ENCODE data around the gene ZNF444.
"Not testable (repeated sequence)": the region's sequence is repeated elsewhere in the genome, so short reads cannot be mapped to it uniquely, and the experiment has no call there.

The ZNF444 gene

DNA sequence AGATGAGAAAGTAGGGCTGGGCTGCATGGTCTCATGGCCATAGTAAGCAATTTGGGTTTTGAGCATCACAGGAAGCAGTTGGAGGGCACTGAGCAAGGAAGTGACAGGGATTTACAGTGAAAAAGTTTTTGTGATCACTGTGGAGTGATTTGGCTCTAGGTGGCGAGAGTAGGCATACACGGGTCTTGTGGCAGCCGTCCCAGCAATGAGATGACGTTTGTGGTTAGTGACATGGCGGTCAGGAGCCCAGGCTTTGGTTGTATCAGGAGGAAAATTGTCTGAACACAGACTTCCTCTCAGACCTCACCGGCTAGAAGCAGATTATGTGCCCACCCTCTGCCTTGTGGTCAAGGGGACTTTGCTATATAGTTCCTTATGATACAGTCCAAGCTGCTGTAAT, 3.3 kb downstream of the ZNF444 start:
- H3K4me3 ChIP-seq (ENCODE audit: low read depth, low read length) = no peak overlapping the region
- in situ Hi-C loops (cut with HindIII; ENCODE audit: low sequenced_read_pairs) = no loop called here
- no peak for TF ChIP-seq CTCF (IDR thresholded peaks at IDR 0.05; ENCODE audit: low read depth, low read length, missing control alignments)
- DNase-seq (ENCODE audit: low read depth) = no peak

- no peak for DNase-seq (ENCODE audit: low read depth)
- H3K4me3 ChIP-seq (ENCODE audit: low read depth, low read length) = no peak overlapping the region
- no peak for TF ChIP-seq CTCF (IDR thresholded peaks at IDR 0.05; ENCODE audit: low read depth, low read length, missing control alignments)
- in situ Hi-C loops (cut with HindIII; ENCODE audit: low sequenced_read_pairs) = no loop called here
Observed at GRCh38 chr19:56144831-56145230, 3.7 kb downstream of the ZNF444 start.

DNA sequence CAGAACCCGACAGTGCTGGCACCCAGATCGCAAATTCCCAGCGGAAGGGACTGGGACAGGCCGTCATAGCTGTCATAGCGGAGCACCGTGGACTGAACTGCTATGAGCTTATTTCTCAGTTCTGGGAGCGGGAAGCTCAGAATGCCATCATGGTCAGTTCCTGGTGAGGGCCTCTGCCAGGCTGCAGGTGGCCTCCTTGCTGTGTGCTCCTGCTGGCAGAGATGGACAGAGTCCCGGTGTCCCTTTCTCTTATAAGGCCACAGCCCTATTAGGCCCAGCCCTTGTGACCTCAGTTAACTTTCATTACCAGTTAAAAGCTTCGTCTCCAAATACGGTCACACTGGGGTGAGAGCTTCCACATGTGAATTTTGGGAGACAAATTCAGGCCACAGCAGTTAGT, 4.6 kb downstream of the ZNF444 start:
- DNase-seq (ENCODE audit: low read depth) = no peak
- no peak for TF ChIP-seq CTCF (IDR thresholded peaks at IDR 0.05; ENCODE audit: low read depth, low read length, missing control alignments)
- no peak overlapping the region for H3K4me3 ChIP-seq (ENCODE audit: low read depth, low read length)
- in situ Hi-C loops (cut with HindIII; ENCODE audit: low sequenced_read_pairs) = no loop called here

DNA sequence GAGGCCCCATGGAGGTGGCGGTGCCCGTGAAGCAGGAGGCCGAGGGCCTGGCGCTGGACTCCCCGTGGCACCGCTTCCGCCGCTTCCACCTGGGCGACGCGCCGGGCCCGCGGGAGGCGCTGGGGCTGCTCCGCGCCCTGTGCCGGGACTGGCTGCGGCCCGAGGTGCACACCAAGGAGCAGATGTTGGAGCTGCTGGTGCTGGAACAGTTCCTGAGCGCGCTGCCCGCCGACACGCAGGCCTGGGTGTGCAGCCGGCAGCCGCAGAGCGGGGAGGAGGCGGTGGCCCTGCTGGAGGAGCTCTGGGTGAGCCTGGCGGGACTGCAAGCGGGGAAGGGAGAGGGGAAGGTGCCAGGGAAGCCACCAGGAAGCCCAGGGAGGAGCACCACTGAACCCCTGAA, 5.8 kb downstream of the ZNF444 start:
- no peak overlapping the region for H3K4me3 ChIP-seq (ENCODE audit: low read depth, low read length)
- DNase-seq (ENCODE audit: low read depth) = no peak
- TF ChIP-seq CTCF (IDR thresholded peaks at IDR 0.05; ENCODE audit: low read depth, low read length, missing control alignments) = no peak
- in situ Hi-C loops (cut with HindIII; ENCODE audit: low sequenced_read_pairs) = no loop called here

DNA sequence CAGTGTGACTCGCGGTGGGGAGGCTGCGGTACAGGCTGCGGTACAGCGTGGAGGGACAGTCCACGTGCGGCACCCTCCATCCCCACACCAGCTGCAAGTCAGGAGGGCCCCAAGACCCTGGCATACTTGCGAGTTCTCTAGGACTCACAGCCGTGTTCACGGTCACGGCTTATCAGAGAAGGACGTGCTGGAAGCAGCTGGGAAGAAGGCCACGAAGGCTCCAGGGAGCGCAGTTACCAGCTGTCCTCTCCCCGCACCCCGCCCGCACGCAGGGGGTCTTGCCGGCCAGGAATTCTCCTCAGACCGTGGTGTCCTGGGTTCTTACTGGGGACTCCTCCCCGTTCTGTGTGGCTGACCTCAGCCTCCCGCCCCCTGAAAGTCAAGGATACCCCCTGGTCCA, 6.2 kb downstream of the ZNF444 start:
- no peak for DNase-seq (ENCODE audit: low read depth)
- TF ChIP-seq CTCF (IDR thresholded peaks at IDR 0.05; ENCODE audit: low read depth, low read length, missing control alignments) = no peak
- H3K4me3 ChIP-seq (ENCODE audit: low read depth, low read length) = no peak overlapping the region
- in situ Hi-C loops (cut with HindIII; ENCODE audit: low sequenced_read_pairs) = no loop called here

GRCh38 chr19:56148096-56148495, 7.0 kb downstream of the ZNF444 start:
- no peak for TF ChIP-seq CTCF (IDR thresholded peaks at IDR 0.05; ENCODE audit: low read depth, low read length, missing control alignments)
- in situ Hi-C loops (cut with HindIII; ENCODE audit: low sequenced_read_pairs) = no loop called here
- no peak for DNase-seq (ENCODE audit: low read depth)
- H3K4me3 ChIP-seq (ENCODE audit: low read depth, low read length) = no peak overlapping the region

DNA sequence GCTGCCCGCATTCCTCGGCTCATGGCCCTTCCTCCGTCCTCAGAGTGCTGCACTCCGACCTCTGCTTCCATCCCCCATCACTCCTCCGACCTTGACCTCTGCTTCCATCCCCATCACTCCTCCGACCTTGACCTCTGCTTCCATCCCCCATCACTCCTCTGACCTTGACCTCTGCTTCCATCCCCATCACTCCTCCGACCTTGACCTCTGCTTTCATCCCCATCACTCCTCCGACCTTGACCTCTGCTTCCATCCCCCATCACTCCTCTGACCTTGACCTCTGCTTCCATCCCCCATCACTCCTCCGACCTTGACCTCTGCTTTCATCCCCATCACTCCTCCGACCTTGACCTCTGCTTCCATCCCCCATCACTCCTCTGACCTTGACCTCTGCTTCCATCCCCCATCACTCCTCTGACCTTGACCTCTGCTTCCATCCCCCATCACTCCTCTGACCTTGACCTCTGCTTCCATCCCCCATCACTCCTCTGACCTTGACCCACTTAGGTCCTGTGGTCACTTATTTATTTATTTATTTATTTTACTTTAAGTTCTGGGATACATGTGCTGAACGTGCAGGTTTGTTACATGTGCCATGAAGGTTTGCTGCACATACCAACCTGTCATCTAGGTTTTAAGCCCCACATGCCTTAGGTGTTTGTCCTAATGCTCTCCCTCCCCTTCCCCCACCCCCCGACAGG, 8.0 kb downstream of the ZNF444 start:
- in situ Hi-C loops (cut with HindIII; ENCODE audit: low sequenced_read_pairs); DNase-seq (ENCODE audit: low read depth); H3K4me3 ChIP-seq (ENCODE audit: low read depth, low read length): not testable (repeated sequence)

Measured in astrocyte of the cerebellum (primary cell).